Measurements from ENCODE around the gene MSI2. TPM values are rescaled to one million over a fixed set of nuclear protein-coding genes. Genes with fewer than 3 reads are reported as not detected.

The MSI2 gene
- polyA plus RNA-seq, 1 of the 3 experiments (the other 2 are of a cell fraction) = 24.1 TPM

- peak overlapping the region; percentile 59 for H3K4me2 ChIP-seq
- no peaks in the 10 kb centered on the region for H4K20me1 ChIP-seq (ENCODE audit: insufficient read depth)
- no peaks in the 10 kb centered on the region for H3K27me3 ChIP-seq (ENCODE audit: insufficient read depth)
- H3F3A ChIP-seq (replicated peaks; ENCODE audit: insufficient read depth) = peaks cover 38% of the 10 kb centered on the region
- H3K36me3 ChIP-seq (replicated peaks in 1 of 2; ENCODE audit: control insufficient read depth in 1 of 2, insufficient read depth in 2 of 2, low read length in 1 of 2) = peaks cover 2 to 3% of the 10 kb centered on the region in 2 experiments
- no peaks in the 10 kb centered on the region for H3K9me3 ChIP-seq
- no peak for DNase-seq
- peaks cover 53 to 83% of the 10 kb centered on the region in 2 experiments for H3K4me1 ChIP-seq (ENCODE audit: control insufficient read depth in 1 of 2, insufficient read depth in 2 of 2, low read depth in 1 of 2, low read length in 1 of 2)
- CTCF ChIA-PET = interaction anchor here (0.7 to 11.2 kb wide), 19 partner anchors 15 to 380 kb away, joined by 3 to 100 read pairs (median 5); no protein-coding TSS in a partner anchor
- peak overlapping the region; percentile 57; the same call in 1 of the 2 replicates for H3K9ac ChIP-seq
- H3K9me2 ChIP-seq = no peaks in the 10 kb centered on the region
- TF ChIP-seq CHD2 (IDR thresholded peaks at IDR 0.05; ENCODE audit: low read length, partially characterized antibody) (peak; percentile 36), FOXJ3 (CRISPR knock-in tag; IDR thresholded peaks at IDR 0.05) (no peak)
- H3K4me3 ChIP-seq (ENCODE audit: low read depth in 2 of 2, low read length in 1 of 2) = no peak overlapping the region
- peak overlapping the region; percentile 10; the same call in 1 of the 2 replicates for H2AFZ ChIP-seq (ENCODE audit: low read depth)
- 64% methylated on average over 8 of the region's 8 CpGs for WGBS (ENCODE audit: low lambda C conversion rate)
- POLR2A ChIA-PET = interaction anchor here (0.7 to 5.3 kb wide), 13 partner anchors 16 to 202 kb away, joined by 3 to 54 read pairs (median 18); no protein-coding TSS in a partner anchor
- H3K79me2 ChIP-seq (ENCODE audit: insufficient read depth) = no peaks in the 10 kb centered on the region
- H3K27ac ChIP-seq (ENCODE audit: low read depth in 2 of 2, low read length in 1 of 2) = peak overlapping the region; percentile 87 to 100
Measured at GRCh38 chr17:57622306-57622682, 366.0 kb downstream of the MSI2 start.

- Histone ChIP-seq H3K9me3 (no peaks in the 10 kb centered on the region), H3K9me2 (no peaks in the 10 kb centered on the region), H3K36me3 (replicated peaks in 1 of 2; ENCODE audit: control insufficient read depth in 1 of 2, insufficient read depth in 2 of 2, low read length in 1 of 2) (peaks cover 0 to 2% of the 10 kb centered on the region in 2 experiments), H3K4me2 (peak overlapping the region; percentile 59), H3K79me2 (ENCODE audit: insufficient read depth) (no peaks in the 10 kb centered on the region), H3F3A (replicated peaks; ENCODE audit: insufficient read depth) (peaks cover 38% of the 10 kb centered on the region), H4K20me1 (ENCODE audit: insufficient read depth) (no peaks in the 10 kb centered on the region), H3K9ac (peak overlapping the region; percentile 57; the same call in 1 of the 2 replicates), H3K27me3 (ENCODE audit: insufficient read depth) (no peaks in the 10 kb centered on the region), H2AFZ (ENCODE audit: low read depth) (peak overlapping the region; percentile 10; the same call in 1 of the 2 replicates), H3K4me1 (ENCODE audit: control insufficient read depth in 1 of 2, insufficient read depth in 2 of 2, low read depth in 1 of 2, low read length in 1 of 2) (peaks cover 53 to 84% of the 10 kb centered on the region in 2 experiments), H3K27ac (ENCODE audit: low read depth in 2 of 2, low read length in 1 of 2) (peak overlapping the region; percentile 87 to 100), H3K4me3 (ENCODE audit: low read depth in 2 of 2, low read length in 1 of 2) (no peak overlapping the region)
- peak; percentile 82 for DNase-seq
- CTCF ChIA-PET = interaction anchor here (0.7 to 11.2 kb wide), 29 partner anchors 16 to 380 kb away, joined by 3 to 100 read pairs (median 4); no protein-coding TSS in a partner anchor
- WGBS (ENCODE audit: low lambda C conversion rate) = 21% methylated on average over 16 of the region's 16 CpGs
- POLR2A ChIA-PET = interaction anchor here (0.5 to 5.3 kb wide), 20 partner anchors 11 to 202 kb away, joined by 3 to 54 read pairs (median 6); no protein-coding TSS in a partner anchor
- TF ChIP-seq FOXJ3 (CRISPR knock-in tag; IDR thresholded peaks at IDR 0.05) = peak; percentile 96
- peak; percentile 83 for TF ChIP-seq JUND (IDR thresholded peaks at IDR 0.05)
- TF ChIP-seq TAF1 (IDR thresholded peaks at IDR 0.05; ENCODE audit: borderline replicate concordance, low read depth, low read length) = no peak
- no peak for TF ChIP-seq TEAD4 (IDR thresholded peaks at IDR 0.05; ENCODE audit: borderline replicate concordance, insufficient read depth)
- TF ChIP-seq RAD21 (IDR thresholded peaks at IDR 0.05; ENCODE audit: low read length) = peak; percentile 46
- TF ChIP-seq FOXM1 (IDR thresholded peaks at IDR 0.05; ENCODE audit: low read depth) = no peak
- TF ChIP-seq MXI1 (IDR thresholded peaks at IDR 0.05; ENCODE audit: low read depth, low read length) = peak; percentile 36
- no peak for TF ChIP-seq GABPA (IDR thresholded peaks at IDR 0.05; ENCODE audit: low read depth)
- TF ChIP-seq POLR2AphosphoS5 (IDR thresholded peaks at IDR 0.05; ENCODE audit: low read depth, low read length) = peak; percentile 63; the same call in 1 of the 2 replicates
- TF ChIP-seq PBX3 (IDR thresholded peaks at IDR 0.05) = peak; percentile 82
- TF ChIP-seq SIN3A (IDR thresholded peaks at IDR 0.05; ENCODE audit: borderline replicate concordance, low read depth, low read length) = peak; percentile 54; the same call in 1 of the 2 replicates
- TF ChIP-seq GATA2 (CRISPR knock-in tag; IDR thresholded peaks at IDR 0.05) = peak; percentile 66; the same call in 1 of the 2 replicates
- TF ChIP-seq USF1 (IDR thresholded peaks at IDR 0.05; ENCODE audit: borderline replicate concordance, low read depth) = no peak
- TF ChIP-seq ELF1 (IDR thresholded peaks at IDR 0.05) = no peak
- peak; percentile 46; the same call in 1 of the 2 replicates for TF ChIP-seq RXRA (IDR thresholded peaks at IDR 0.05; ENCODE audit: borderline replicate concordance, low read depth)
- no peak for TF ChIP-seq ZBTB33 (IDR thresholded peaks at IDR 0.05; ENCODE audit: borderline replicate concordance, low read depth)
- TF ChIP-seq RFX5 (IDR thresholded peaks at IDR 0.05; ENCODE audit: low read length) = 0 out of 2 replicates have a peak, but pooled peaks have one; percentile 64
- TF ChIP-seq IRF3 (IDR thresholded peaks at IDR 0.05; ENCODE audit: low read depth, low read length) = no peak
- TF ChIP-seq FOSL2 (IDR thresholded peaks at IDR 0.05; ENCODE audit: borderline replicate concordance, low read depth) = peak; percentile 96
- TF ChIP-seq NFIC (IDR thresholded peaks at IDR 0.05; ENCODE audit: borderline replicate concordance) = peak; percentile 51
- peak; percentile 35; the same call in 1 of the 2 replicates for TF ChIP-seq YY1 (IDR thresholded peaks at IDR 0.05; ENCODE audit: low read depth)
Measured at GRCh38 chr17:57622683-57623433, 366.5 kb downstream of the MSI2 start.
